OCI-LY1 (cell line): Measurements from ENCODE around the gene PDCD4.
A peak's percentile ranks its signal among the peaks of the same experiment; 100 is the strongest.

Source experiments
- H2AFZ ChIP-seq: fragments of 200-600 bp; sonication (generic), shearing (Covaris generic); 2 replicates; pipeline ENCODE4 v1.6.0; 2014; ENCODE audit warnings: antibody characterized with exemption, mild to moderate bottlenecking, low read length
- H3F3A ChIP-seq: fragments of 200-600 bp; sonication (generic), shearing (Covaris generic); 2 replicates; pipeline ENCODE4 v1.6.0; 2014; ENCODE audit warnings: mild to moderate bottlenecking, antibody characterized with exemption, low read length, moderate library complexity; ENCODE audit not compliant: insufficient read depth
- H3K27ac ChIP-seq: fragments of 200-600 bp; sonication (generic); 2 replicates; pipeline ENCODE4 v1.5.1; 2014; ENCODE audit warnings: low read length, mixed run types, mild to moderate bottlenecking, low read depth; ENCODE audit not compliant: poor library complexity, severe bottlenecking
- H3K27me3 ChIP-seq: fragments of 200-600 bp; sonication (generic); 2 replicates; pipeline ENCODE4 v1.6.0; 2014; ENCODE audit warnings: antibody characterized with exemption, mild to moderate bottlenecking, low read length, moderate library complexity; ENCODE audit not compliant: insufficient read depth
- H3K36me3 ChIP-seq: fragments of 200-600 bp; sonication (generic); 2 replicates; pipeline ENCODE4 v1.6.1; 2014; ENCODE audit warnings: mild to moderate bottlenecking, antibody characterized with exemption, low read length, moderate library complexity, mixed read lengths; ENCODE audit not compliant: insufficient read depth
- H3K4me1 ChIP-seq: fragments of 200-600 bp; sonication (generic); 2 replicates; pipeline ENCODE4 v1.5.1; 2014; ENCODE audit warnings: mild to moderate bottlenecking, low read length, moderate library complexity; ENCODE audit not compliant: insufficient read depth, severe bottlenecking
- H3K4me2 ChIP-seq: fragments of 200-600 bp; sonication (generic), shearing (Covaris generic); 2 replicates; pipeline ENCODE4 v1.6.1; 2014; ENCODE audit warnings: low read length
- H3K4me3 ChIP-seq: fragments of 200-600 bp; sonication (generic); 2 replicates; pipeline ENCODE4 v1.5.1; 2014; ENCODE audit warnings: low read length, low read depth, mild to moderate bottlenecking, mixed read lengths; ENCODE audit not compliant: poor library complexity, severe bottlenecking
- H3K79me2 ChIP-seq: fragments of 200-600 bp; shearing (Covaris generic); 2 replicates; pipeline ENCODE4 v1.6.1; 2016; ENCODE audit warnings: mixed run types, low read length, mixed read lengths; ENCODE audit not compliant: insufficient read depth
- H3K9ac ChIP-seq: fragments of 200-600 bp; sonication (generic), shearing (Covaris generic); 2 replicates; pipeline ENCODE4 v1.6.1; 2014; ENCODE audit warnings: mild to moderate bottlenecking, low read length, mixed read lengths
- H3K9me2 ChIP-seq: fragments of 200-600 bp; sonication (generic), shearing (Covaris generic); 2 replicates; pipeline ENCODE4 v1.6.1; 2014; ENCODE audit warnings: low read depth, mild to moderate bottlenecking, low read length, mixed read lengths
- H3K9me3 ChIP-seq: fragments of 200-600 bp; shearing (Covaris generic); 2 replicates; pipeline ENCODE4 v1.6.1; 2014; ENCODE audit warnings: low read length, mixed read lengths
- H4K20me1 ChIP-seq: fragments of 200-600 bp; sonication (generic), shearing (Covaris generic); 2 replicates; pipeline ENCODE4 v1.6.0; 2016; ENCODE audit warnings: mild to moderate bottlenecking, low read length; ENCODE audit not compliant: insufficient read depth
- CTCF ChIP-seq: fragments of 200-600 bp; sonication (generic), shearing (Covaris generic); IDR thresholded peaks from 2 replicates; pipeline ENCODE4 v1.5.1; 2017; ENCODE audit warnings: mild to moderate bottlenecking, antibody characterized with exemption, low read length, moderate library complexity, mixed read lengths
- EZH2 ChIP-seq: fragments of 200-600 bp; sonication (generic), shearing (Covaris generic); IDR thresholded peaks from 2 replicates; pipeline ENCODE4 v1.8.0; 2017; ENCODE audit warnings: borderline replicate concordance, mixed run types, mild to moderate bottlenecking, antibody characterized with exemption, low read length, moderate library complexity, mixed read lengths

The PDCD4 gene

GRCh38 chr10:110863361-110863760, 8.4 kb upstream of the PDCD4 start:
- Histone ChIP-seq H3K4me2 (no peak overlapping the region), H3K4me1 (peaks cover 95% of the 10 kb centered on the region)

GRCh38 chr10:110863956-110864355, 7.8 kb upstream of the PDCD4 start:
- TF ChIP-seq CTCF (no peak), EZH2 (no peak)
- peak overlapping the region; percentile 62; the same call in 1 of the 2 replicates for H3K9ac ChIP-seq
- H3K79me2 ChIP-seq: no peaks in the 10 kb centered on the region
- peak overlapping the region; percentile 98 for H3K27ac ChIP-seq
- no peaks in the 10 kb centered on the region for H3K36me3 ChIP-seq
- no peaks in the 10 kb centered on the region for H3K9me2 ChIP-seq
- H3K27me3 ChIP-seq: no peaks in the 10 kb centered on the region
- no peak overlapping the region for H2AFZ ChIP-seq
- H3F3A ChIP-seq: peaks cover 10% of the 10 kb centered on the region; the same call in 1 of the 2 replicates
- peak overlapping the region; percentile 66 for H3K4me2 ChIP-seq
- H3K4me1 ChIP-seq: peaks cover 95% of the 10 kb centered on the region
- no peaks in the 10 kb centered on the region for H3K9me3 ChIP-seq
- no peaks in the 10 kb centered on the region for H4K20me1 ChIP-seq
- H3K4me3 ChIP-seq: peak overlapping the region; percentile 35

More at GRCh38 chr10:110863361-110863760, 8.4 kb upstream of the PDCD4 start:
- Histone ChIP-seq H3K9ac (no peak overlapping the region), H3K4me3 (no peak overlapping the region), H2AFZ (no peak overlapping the region), H3K36me3 (no peaks in the 10 kb centered on the region), H3K9me2 (no peaks in the 10 kb centered on the region), H3K9me3 (no peaks in the 10 kb centered on the region), H3K27me3 (no peaks in the 10 kb centered on the region), H3K79me2 (no peaks in the 10 kb centered on the region), H3K27ac (peak overlapping the region; percentile 98), H3F3A (peaks cover 10% of the 10 kb centered on the region; the same call in 1 of the 2 replicates), H4K20me1 (no peaks in the 10 kb centered on the region)
- TF ChIP-seq EZH2: no peak

- H3K4me1 ChIP-seq: peaks cover 95% of the 10 kb centered on the region
- peak overlapping the region; percentile 98 for H3K27ac ChIP-seq
- H2AFZ ChIP-seq: 0 out of 2 replicates have a peak overlapping the region, but pooled peaks have one; percentile 26
- no peaks in the 10 kb centered on the region for H3K36me3 ChIP-seq
- no peaks in the 10 kb centered on the region for H3K79me2 ChIP-seq
- TF ChIP-seq EZH2: no peak
- no peak for TF ChIP-seq CTCF
- no peaks in the 10 kb centered on the region for H3K9me3 ChIP-seq
- peaks cover 10% of the 10 kb centered on the region; the same call in 1 of the 2 replicates for H3F3A ChIP-seq
- H3K4me2 ChIP-seq: peak overlapping the region; percentile 66
- H4K20me1 ChIP-seq: no peaks in the 10 kb centered on the region
- no peaks in the 10 kb centered on the region for H3K9me2 ChIP-seq
- peak overlapping the region; percentile 35 for H3K4me3 ChIP-seq
- H3K9ac ChIP-seq: peak overlapping the region; percentile 62
- H3K27me3 ChIP-seq: no peaks in the 10 kb centered on the region
Observed at GRCh38 chr10:110864662-110865140, 7.0 kb upstream of the PDCD4 start.

GRCh38 chr10:110865186-110865808, 6.4 kb upstream of the PDCD4 start:
- Histone ChIP-seq H3K4me3 (peak overlapping the region; percentile 35), H3K9ac (peak overlapping the region; percentile 62), H3K9me2 (no peaks in the 10 kb centered on the region), H3K4me1 (peaks cover 95% of the 10 kb centered on the region), H3K9me3 (no peaks in the 10 kb centered on the region), H3F3A (peaks cover 10% of the 10 kb centered on the region; the same call in 1 of the 2 replicates), H4K20me1 (no peaks in the 10 kb centered on the region), H3K79me2 (no peaks in the 10 kb centered on the region), H3K36me3 (no peaks in the 10 kb centered on the region), H2AFZ (no peak overlapping the region), H3K27ac (peak overlapping the region; percentile 98), H3K4me2 (peak overlapping the region; percentile 66), H3K27me3 (no peaks in the 10 kb centered on the region)
- TF ChIP-seq EZH2 (no peak), CTCF (no peak)
